Subcutaneous abdominal adipose tissue (tissue), 5 donors: ENCODE data around the gene SNX18.

Experiments used
- H3K27ac ChIP-seq: one replicate; pipeline ENCODE4 v1.7.0; 2013; ENCODE audit warnings: low read depth, mild to moderate bottlenecking, inconsistent platforms, low read length, moderate library complexity
- H3K27me3 ChIP-seq, 5 donors: one replicate each; pipeline ENCODE4 v1.7.0; 2013; ENCODE audit warnings: low read length in 5 of 5, inconsistent platforms in 1 of 5; ENCODE audit not compliant: control insufficient read depth in 5 of 5, insufficient read depth in 4 of 5
- H3K36me3 ChIP-seq, 5 donors: one replicate each; pipeline ENCODE4 v1.7.0; 2013; ENCODE audit warnings: low read length in 5 of 5; ENCODE audit not compliant: control insufficient read depth in 5 of 5, insufficient read depth in 5 of 5
- H3K4me1 ChIP-seq, 5 donors: one replicate each; pipeline ENCODE4 v1.7.0; 2013; ENCODE audit warnings: low read length in 5 of 5, mild to moderate bottlenecking in 3 of 5, moderate library complexity in 1 of 5; ENCODE audit not compliant: control insufficient read depth in 5 of 5, insufficient read depth in 5 of 5
- H3K4me3 ChIP-seq, 5 donors: one replicate each; pipeline ENCODE4 v1.7.0; 2013; ENCODE audit warnings: low read length in 5 of 5, low read depth in 1 of 5
- H3K9ac ChIP-seq, 5 donors: one replicate each; pipeline ENCODE4 v1.7.0; 2013; ENCODE audit warnings: low read length in 5 of 5, mild to moderate bottlenecking in 4 of 5, moderate library complexity in 3 of 5
- H3K9me3 ChIP-seq, 5 donors: one replicate each; pipeline ENCODE4 v1.7.0; 2013; ENCODE audit warnings: low read length in 5 of 5; ENCODE audit not compliant: control insufficient read depth in 5 of 5
- donor health status: healthy.
- donor health status: healthy.
- donor health status: healthy.
- donor health status: healthy.
- donor health status: healthy.

SNX18 gene

DNA sequence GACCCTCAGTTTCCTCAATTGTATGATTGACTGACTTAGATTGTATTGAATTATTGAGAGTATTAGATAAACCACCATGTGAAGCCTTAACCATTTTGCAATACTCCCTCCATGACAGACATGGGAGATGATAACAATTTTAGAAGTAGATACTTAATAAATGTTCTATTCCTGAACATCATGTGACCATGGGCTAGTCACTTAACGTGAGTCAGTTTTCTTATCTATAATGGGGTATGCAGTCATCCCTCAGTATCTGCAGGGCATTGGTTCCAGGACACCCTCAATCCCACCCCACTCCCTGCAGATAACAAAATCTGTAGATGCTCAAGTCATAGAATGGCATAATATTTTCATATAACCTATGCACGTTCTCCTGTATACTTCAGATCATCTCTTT lies 31.0 kb downstream of the SNX18 start:
- Histone ChIP-seq H3K27ac (peak overlapping the region; percentile 68), H3K4me1 (peaks cover 6 to 23% (median 15%) of the 10 kb centered on the region in 5 donors), H3K9ac (peak overlapping the region in 1 of 5 donors; percentile 2), H3K4me3 (no peak overlapping the region), H3K36me3 (peaks cover 0 to 20% (median 5%) of the 10 kb centered on the region in 5 donors), H3K9me3 (no peaks in the 10 kb centered on the region), H3K27me3 (no peaks in the 10 kb centered on the region)

DNA sequence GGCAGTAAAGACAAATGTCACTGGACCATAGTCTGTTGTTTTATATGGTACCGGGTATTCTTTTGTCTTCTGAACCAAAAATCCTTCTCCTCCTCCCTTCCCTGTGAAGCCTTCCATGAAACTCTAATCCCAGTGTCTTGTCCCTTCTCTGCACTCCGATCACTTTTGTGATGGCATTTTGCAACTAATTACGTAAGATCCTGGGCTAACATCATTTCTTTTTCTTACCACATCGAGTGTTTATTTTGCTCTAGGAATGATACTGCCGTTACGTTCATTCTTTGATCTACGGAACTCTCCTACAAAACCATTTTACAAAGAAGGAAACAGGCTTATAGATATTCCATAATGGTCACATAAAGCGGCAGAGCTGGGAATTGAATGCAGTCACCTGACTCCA lies 33.7 kb downstream of the SNX18 start:
- Histone ChIP-seq H3K4me3 (no peak overlapping the region), H3K9ac (no peak overlapping the region), H3K27ac (no peak overlapping the region), H3K36me3 (peaks cover 0 to 12% (median 5%) of the 10 kb centered on the region in 5 donors), H3K9me3 (no peaks in the 10 kb centered on the region), H3K4me1 (peaks cover 6 to 26% (median 19%) of the 10 kb centered on the region in 5 donors), H3K27me3 (no peaks in the 10 kb centered on the region)

DNA sequence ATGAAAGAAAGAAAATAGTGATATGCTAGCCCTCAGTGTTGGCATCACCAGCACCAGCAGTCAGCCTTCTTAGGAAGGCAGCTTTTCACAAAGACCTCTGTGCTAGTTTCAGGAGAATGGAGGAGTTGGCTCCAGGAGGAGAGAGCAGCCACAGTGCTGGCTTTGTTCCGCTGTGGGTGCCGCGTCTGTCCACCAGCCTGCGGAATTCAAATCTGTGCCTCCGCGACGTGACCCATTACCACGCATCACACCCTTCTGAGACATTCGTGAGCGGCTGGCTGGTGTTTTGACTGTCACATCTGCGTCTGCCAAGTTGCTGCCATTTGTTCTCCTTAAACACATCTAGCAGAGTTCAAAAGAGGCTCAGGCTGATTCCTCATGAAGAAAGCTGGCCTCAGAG lies 34.4 kb downstream of the SNX18 start:
- no peaks in the 10 kb centered on the region for H3K27me3 ChIP-seq
- H3K9ac ChIP-seq = no peak overlapping the region
- peaks cover 6 to 26% (median 19%) of the 10 kb centered on the region in 5 donors for H3K4me1 ChIP-seq
- peaks cover 0 to 12% (median 5%) of the 10 kb centered on the region in 5 donors for H3K36me3 ChIP-seq
- no peak overlapping the region for H3K4me3 ChIP-seq
- H3K9me3 ChIP-seq = no peaks in the 10 kb centered on the region
- no peak overlapping the region for H3K27ac ChIP-seq

DNA sequence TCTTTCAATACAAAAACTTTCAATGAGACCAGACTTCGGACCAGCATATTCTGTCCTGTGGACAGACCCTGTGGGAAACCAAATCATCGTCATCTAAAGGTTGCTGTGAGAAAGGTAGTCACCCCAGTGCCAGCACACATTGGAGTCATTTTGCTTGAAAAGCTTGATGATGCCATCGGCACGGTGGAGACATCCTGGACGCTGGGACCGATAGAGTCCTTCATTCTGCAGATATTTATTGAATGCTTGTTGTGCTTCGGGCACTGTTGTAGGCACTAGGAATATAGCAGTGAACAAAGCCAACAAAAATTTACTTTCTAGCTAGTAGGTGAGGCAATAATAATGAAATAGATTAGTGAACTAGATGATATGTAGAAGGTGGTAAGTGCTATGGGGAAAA lies 34.9 kb downstream of the SNX18 start:
- H3K9ac ChIP-seq = no peak overlapping the region

DNA sequence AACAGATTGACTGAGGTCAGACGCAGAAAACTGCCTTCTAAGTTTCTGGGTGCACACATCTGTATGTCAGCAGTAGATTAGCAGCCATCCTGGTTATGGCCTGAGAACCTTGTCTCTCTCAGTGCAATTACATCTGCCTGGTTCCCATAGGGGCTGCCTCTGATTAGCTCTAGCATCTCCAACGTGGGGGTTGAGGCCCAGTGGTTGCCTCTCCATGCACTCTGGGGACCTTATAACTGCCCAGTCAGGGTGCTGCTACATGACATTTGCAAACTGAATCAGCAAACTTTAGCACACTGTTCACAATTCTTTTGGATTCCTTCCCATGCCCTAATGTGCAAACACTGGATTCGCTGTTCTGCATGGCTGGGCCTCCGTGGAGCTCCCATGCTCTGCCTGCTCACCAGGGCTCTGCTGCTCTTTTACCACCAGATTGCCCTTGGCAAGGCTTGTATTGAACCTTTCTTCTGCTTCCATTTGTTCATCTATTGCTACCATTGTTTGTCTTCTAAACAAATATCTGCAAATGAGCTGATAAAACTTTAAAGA lies 36.2 kb downstream of the SNX18 start:
- Histone ChIP-seq H3K4me1 (peaks cover 0 to 11% (median 5%) of the 10 kb centered on the region in 5 donors), H3K4me3 (no peak overlapping the region), H3K27ac (no peak overlapping the region), H3K9ac (no peak overlapping the region), H3K9me3 (no peaks in the 10 kb centered on the region), H3K27me3 (no peaks in the 10 kb centered on the region), H3K36me3 (peaks cover 0 to 12% (median 3%) of the 10 kb centered on the region in 5 donors)

More for the DNA sequence above, 34.9 kb downstream of the SNX18 start:
- Histone ChIP-seq H3K27ac (no peak overlapping the region), H3K9me3 (no peaks in the 10 kb centered on the region), H3K4me1 (peaks cover 6 to 24% (median 18%) of the 10 kb centered on the region in 5 donors), H3K27me3 (no peaks in the 10 kb centered on the region), H3K36me3 (peaks cover 0 to 12% (median 3%) of the 10 kb centered on the region in 5 donors), H3K4me3 (no peak overlapping the region)

DNA sequence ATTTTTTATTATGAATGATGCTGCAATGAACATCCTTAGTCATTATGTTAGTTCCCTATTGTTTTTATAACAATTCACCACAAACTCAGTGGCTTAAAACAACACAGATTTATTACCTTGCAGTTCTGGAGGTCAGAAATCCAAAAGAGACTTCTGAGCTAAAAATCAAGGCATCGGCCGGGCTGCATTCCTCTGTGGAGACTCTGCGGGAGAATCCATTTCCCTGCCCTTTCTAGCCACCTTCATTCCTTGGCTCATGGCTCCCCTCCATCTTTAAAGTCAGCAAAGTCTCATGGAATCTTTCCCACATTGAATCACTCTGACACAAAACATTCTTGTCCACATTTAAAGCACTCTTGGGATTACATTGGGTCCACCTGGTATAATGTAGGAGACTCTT lies 38.6 kb downstream of the SNX18 start:
- Histone ChIP-seq H3K4me3 (no peak overlapping the region), H3K36me3 (peaks cover 0 to 12% (median 3%) of the 10 kb centered on the region in 5 donors), H3K27me3 (no peaks in the 10 kb centered on the region), H3K4me1 (peaks cover 0 to 10% (median 5%) of the 10 kb centered on the region in 5 donors), H3K27ac (no peak overlapping the region), H3K9me3 (no peaks in the 10 kb centered on the region), H3K9ac (no peak overlapping the region)

DNA sequence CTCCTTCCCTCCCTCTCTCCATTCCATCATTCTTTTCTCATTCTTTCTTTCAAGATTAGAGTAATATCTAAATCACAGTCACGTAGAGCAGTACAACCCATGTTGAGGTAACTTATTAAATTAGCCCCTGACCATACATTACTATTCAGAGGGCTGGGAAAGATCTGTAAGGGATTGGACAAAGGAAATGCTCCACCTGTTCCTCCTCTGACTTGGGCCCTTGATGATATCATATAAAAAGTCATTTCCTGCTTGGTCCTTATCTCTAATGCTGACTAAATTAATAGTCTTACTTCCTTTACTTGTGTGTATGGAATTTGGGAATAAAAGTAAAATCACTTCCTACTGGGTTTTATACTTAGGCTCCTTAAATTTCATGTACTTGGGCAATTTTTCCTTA lies 40.8 kb downstream of the SNX18 start:
- Histone ChIP-seq H3K4me3 (no peak overlapping the region), H3K27ac (no peak overlapping the region), H3K4me1 (peaks cover 0 to 5% (median 4%) of the 10 kb centered on the region in 5 donors), H3K27me3 (no peaks in the 10 kb centered on the region), H3K36me3 (peaks cover 0 to under 1% (median 0%) of the 10 kb centered on the region in 5 donors), H3K9ac (no peak overlapping the region), H3K9me3 (no peaks in the 10 kb centered on the region)

DNA sequence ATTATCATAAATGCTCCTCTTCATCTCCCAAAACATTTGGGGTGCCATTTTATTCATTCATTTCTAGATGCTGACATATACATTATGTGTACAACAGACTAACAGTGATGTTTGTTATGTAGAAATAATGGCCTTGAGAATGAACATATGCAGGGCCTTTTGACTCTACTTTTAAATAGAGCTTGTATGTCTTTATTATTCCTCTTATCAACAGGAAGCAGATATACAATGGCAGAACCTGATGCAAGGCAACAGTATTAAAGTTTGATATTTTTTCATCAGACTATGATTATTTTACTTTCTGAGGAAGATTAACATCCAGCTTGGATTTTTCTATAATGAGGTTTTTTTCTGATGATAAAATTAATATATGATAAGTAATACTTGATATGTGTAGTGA lies 44.1 kb downstream of the SNX18 start:
- Histone ChIP-seq H3K27me3 (no peaks in the 10 kb centered on the region), H3K36me3 (no peaks in the 10 kb centered on the region), H3K9ac (no peak overlapping the region), H3K4me3 (no peak overlapping the region), H3K4me1 (no peaks in the 10 kb centered on the region), H3K27ac (no peak overlapping the region), H3K9me3 (no peaks in the 10 kb centered on the region)

DNA sequence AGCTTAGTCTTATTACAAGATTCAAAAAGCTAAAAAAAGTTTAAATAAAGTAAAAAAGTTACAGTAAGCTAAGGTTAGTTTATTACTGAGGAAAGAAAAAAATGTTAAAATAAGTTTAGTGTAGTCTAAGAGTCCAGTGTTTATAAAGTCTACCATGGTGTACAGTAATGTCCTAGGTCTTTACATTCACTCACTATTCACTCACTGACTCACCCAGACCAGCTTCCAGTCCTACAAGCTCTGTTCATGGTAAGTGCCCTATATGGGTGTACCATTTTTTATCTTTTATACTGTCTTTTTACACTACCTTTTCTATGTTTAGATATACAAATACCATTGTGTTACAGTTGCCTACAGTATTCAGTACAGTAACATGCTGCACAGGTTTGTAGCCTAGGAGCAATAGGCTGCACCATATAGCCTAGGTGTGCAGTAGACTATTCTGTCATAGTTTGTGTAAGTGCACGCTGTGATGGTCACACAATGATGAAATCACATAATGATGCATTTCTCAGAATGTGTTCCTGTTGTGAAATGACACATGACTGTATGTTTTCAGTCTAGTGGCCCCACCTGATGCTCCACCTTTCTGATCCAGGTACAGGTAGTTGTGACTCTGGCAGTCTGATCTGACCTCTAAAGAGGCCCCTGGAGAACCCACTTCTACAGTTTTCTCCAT lies 45.7 kb downstream of the SNX18 start:
- no peaks in the 10 kb centered on the region for H3K27me3 ChIP-seq
- H3K4me1 ChIP-seq = no peaks in the 10 kb centered on the region
- H3K4me3 ChIP-seq = no peak overlapping the region
- H3K9ac ChIP-seq = no peak overlapping the region
- H3K36me3 ChIP-seq = no peaks in the 10 kb centered on the region
- H3K27ac ChIP-seq = no peak overlapping the region
- no peaks in the 10 kb centered on the region for H3K9me3 ChIP-seq

DNA sequence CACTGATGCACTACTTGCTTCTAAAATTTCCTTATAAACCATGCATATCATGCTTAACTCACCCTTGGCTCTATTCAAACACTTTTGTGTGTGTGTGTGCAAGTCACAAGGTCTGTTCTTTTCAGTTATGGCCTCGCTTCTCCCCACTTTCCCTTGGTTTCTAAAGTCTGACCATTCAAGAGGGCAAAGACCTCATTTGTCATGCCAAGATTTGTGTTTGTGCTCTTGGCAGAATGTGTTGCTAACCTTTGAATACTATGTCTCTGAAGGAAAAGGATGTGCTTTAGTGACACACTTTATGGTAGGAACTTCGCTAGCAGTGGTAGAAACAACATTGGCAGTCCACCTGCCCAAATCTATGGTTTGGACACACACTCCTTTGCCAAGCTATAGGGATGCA lies 50.4 kb downstream of the SNX18 start:
- no peak overlapping the region for H3K9ac ChIP-seq
- peaks cover 0 to 14% (median 14%) of the 10 kb centered on the region in 5 donors for H3K4me1 ChIP-seq
- no peak overlapping the region for H3K4me3 ChIP-seq
- H3K27ac ChIP-seq = no peak overlapping the region
- H3K36me3 ChIP-seq = no peaks in the 10 kb centered on the region
- no peaks in the 10 kb centered on the region for H3K9me3 ChIP-seq
- no peaks in the 10 kb centered on the region for H3K27me3 ChIP-seq
